Superior temporal gyrus (tissue), 1 donor: ENCODE measurements around the gene PKDREJ.
"Not testable (repeated sequence)": the region's sequence is repeated elsewhere in the genome, so short reads cannot be mapped to it uniquely, and the experiment has no call there.

Experiments
- DNase-seq: peaks from one replicate; pipeline ENCODE4 v3.0.0-alpha.2; 2016; ENCODE audit errors: extremely low spot score

Gene PKDREJ

DNA sequence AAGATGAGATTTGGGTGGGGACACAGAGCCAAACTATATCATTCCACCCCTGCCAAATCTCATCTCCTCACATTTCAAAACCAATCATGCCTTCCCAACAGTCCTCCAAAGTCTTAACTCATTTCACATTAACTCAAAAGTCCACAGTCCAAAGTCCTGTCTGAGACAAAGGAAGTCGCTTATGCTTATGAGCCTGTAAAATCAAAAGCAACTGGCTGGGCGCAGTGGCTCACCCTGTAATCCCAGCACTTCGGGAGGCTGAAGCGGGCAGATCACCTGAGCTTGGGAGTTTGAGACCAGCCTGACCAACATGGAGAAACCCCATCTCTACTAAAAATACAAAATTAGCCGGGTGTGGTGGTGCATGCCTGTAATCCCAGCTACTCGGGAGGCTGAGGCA lies 1.4 kb upstream of the PKDREJ start:
- not testable (repeated sequence) for DNase-seq

DNA sequence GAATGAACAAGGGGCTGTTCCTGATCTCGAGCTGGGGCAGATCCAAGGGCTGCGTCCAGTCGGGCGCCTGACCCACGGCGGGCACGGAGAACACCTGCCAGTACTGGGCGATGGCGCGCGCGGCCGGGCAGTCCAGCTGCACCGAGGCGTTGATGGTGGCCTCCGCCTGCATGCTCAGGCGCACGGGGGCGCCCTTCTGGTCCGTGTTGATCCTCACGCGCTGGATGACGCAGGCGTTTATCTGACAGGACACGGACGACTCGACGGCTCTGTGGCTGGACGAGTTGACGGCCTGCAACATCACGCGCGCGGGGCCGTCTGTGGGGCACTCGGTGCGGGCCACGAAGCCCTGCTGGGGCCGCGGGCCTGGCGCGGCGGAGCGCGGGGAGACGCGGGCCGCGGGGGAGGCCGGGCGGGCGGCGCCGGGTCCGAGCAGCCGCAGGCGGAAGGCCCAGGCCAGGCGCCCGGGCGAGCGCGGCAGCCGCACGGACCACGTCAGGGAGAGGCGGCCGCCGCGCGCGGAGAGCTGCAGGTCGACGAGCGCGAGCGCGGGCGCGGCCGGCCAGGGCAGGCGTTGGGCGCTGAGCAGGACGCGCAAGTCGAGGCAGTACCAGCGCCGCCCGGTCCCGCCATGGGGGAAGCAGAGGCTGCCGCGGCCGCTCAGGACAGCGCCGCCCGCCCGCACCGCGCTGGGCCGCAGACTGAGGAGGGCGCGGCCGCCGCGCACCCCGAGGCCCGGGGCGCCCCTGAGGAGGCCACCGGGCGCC lies 511 bp downstream of the PKDREJ start:
- no peak for DNase-seq

DNA sequence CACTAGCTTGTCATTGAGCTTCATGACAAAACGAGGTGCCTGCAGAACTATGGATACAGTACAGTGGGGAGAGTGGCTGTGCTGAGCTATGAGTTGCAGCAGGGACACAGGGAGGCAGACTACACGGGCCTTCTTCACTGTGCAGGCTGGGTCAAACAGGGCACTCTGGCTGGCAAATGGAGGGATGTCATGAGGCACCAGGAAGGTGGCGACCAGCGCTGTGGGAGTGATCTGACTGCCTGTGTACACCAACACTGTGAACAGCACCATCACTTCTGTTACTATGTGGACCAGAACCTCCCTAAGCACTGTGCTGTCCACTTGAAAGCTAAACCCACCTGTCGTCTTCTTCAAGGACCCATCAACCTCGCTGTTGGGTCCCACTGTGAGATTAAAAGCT lies 3.1 kb downstream of the PKDREJ start:
- DNase-seq, result no peak

DNA sequence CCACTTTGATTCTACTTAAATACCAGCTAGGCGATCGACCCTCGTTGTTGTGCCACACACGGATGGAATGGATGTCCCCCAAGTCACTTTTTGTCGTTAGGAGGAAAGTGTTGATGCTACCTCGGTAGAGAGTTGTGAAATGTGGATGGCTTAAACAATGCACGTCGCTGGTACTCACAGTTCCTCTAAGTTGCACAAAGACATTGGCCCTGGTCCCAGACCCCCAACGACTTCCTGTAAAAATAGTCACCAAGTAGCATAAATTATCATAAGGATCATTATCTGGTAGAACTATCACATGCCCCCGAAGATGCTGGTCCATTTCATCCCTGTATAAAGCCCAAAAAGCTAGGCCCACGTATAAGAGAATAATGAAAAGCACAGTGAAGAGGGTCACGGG lies 3.8 kb downstream of the PKDREJ start:
- DNase-seq, result no peak

DNA sequence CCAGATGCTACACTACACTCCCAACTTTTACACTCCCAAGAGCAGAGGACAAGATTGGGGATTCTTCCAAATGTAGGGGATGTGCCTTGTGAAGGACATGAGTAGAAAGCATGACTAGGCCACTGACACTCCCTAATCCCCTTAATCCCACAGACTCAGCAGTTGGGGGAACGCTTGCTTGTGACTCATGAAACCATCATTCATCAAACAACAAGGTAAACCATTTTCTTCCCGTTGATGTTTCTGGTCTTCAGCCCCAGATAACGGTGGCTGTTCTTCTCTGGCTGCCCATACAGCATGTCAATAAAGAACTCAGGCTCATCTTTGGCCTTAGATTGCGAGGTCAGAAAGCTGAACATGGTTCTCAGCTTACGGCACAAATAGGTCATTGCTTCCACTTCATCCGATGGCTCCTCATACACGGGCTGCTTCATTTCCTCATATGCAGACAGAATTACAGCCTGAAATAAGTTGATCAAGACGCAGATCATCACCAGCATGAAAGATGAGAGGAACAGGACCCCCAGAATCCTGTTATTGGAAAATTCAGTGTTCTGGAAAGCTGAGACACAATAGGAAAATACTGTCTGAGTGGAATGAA lies 6.7 kb downstream of the PKDREJ start:
- no peak for DNase-seq

DNA sequence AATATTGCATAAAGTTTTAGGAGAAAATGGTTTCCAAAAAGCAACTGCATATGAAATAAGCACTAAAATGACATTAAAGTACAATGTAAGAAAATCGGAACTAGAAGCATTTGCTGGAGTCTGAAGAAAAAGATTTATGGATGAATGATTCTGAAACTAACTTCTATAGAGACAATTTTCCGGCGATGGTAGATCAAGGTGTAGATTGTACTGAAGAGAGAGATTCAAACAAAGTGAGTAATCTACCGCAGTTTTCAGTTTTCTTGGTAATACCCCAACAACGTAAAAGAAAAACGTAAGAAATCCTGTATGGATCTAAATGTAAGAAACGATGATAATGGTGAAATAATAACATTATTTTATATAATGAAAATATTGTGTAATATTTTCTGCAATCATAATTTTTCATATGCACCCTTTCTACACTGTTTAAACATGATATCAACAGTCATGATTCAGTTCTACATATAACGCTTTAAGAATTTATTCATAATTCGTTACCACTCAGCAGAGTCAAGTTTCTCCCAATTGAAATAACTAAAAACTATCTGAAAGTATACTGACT lies 11.2 kb downstream of the PKDREJ start:
- DNase-seq, result no peak

DNA sequence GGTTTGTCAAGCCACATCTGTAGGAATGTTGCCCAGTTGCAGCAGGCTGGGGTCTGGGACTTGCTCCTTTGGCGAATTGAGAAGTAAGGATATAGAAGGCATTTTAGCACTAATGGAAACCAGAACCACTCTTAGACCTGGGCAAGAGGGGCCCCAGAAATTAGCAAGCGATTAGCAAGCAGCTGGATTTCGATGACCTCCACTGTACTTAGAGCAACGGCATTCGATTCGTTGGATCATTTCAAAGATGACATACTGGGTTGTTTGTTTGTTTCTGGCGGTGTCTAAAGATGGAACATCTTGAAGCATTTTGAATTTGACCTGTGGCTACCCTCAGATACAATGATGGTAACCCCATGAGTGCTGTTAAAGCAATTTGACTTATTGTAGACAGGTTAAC lies 11.9 kb downstream of the PKDREJ start:
- DNase-seq, result no peak

DNA sequence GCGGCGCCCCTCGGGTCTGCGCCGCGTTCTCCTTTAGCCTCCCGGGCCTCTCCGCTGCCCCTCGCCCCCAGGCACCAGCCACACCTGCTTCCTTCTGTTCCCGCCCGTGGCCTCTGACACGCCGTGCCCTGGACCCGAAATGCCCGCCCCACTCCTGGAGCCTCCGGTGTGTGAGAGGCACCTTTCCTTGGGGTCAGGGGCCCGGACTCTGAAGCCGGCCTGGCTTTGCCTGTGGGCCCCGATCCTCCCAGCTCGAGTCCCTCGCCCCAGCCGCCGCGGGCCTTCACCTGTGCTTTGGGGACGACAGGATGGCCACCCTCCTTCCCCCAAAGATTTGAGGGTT lies 12.4 kb downstream of the PKDREJ start:
- DNase-seq, result no peak

DNA sequence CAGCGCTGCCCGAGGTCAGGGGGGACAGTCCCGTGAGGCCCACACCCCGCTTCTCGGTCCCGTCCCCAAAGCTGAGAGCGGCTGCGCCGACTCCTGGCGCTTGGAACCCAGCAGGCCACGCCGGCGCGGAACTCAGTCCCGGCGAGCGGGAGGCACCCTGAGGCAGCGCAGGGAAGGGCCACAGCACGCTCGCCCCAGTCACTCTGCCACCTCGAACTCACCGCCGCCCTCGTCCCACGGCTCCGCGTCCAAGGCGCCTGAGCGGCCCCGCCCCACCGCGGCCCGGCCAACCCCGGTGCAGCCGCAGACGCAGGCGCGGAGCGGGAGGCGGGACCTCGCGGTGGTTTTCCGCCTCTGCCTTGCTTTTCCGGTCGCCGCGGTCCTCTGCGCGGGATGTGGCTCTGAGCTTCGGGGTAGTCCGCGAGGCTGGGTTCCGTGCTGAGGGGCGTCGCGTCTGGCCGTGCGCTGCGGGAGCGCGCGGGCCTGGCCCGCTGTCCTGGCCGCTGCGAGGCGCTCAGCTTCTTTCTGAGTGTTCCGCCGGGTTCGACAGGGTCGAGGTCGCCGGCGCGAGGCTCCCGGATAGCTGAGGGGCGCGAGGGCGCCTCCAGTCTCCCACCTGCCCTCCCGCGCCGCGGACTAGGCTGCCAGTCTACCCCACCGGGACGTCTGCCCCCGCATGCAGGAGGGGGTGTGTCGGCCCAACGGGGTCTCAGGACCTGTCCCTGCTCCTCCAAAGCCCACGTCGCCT lies 12.9 kb downstream of the PKDREJ start, which contains the start of gene CDPF1:
Gene CDPF1, minus strand, starts transcription at position 259 of the 748 bp plus-strand sequence. CDS start 2,009 bp downstream, outside the sequence.
- peak; percentile 83 for DNase-seq

DNA sequence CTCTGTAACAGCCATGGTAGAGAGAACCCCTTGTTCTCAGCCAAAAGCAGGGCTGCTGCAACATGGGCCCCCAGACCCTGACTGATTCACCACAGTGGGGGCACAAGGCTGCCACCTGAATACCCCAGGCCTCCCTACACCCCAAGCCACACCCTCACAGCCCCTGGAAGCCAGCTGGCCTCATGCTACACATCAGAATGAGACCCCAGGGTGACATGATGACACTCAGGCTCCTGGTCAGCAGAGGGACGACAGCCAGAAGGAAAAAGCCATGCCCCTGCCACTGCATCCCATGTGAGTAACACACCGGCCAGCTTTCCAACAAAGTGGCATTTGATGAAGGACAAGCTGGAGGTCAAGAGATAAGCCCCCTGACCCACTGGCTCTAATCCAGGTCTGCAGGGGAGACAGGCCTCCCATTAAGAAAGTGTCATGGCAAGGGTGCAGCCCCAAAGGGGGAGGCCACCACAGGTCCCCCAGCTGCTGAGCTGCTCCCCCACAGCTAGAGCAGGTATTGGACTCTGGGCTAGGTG lies 15.6 kb downstream of the PKDREJ start:
- no peak for DNase-seq

DNA sequence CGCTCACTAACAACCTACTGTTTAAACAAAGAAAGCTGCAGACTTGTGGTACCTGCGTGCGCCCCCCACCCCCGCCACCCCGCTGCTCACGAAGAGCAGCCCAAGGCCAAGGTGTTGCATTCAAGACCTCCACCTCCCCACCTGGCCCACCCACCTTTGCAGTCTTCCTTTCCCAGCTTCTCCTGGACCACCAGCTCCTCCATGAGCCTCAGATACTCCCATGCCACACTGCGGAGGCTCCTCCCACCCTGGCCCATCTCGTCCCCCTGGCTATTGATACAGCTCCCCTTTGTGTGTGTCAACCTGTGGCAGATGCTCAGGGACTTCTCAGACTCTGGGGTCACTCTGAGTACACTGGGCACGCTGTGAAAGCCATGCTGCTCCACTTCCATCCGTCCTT lies 17.0 kb downstream of the PKDREJ start:
- DNase-seq, result no peak

DNA sequence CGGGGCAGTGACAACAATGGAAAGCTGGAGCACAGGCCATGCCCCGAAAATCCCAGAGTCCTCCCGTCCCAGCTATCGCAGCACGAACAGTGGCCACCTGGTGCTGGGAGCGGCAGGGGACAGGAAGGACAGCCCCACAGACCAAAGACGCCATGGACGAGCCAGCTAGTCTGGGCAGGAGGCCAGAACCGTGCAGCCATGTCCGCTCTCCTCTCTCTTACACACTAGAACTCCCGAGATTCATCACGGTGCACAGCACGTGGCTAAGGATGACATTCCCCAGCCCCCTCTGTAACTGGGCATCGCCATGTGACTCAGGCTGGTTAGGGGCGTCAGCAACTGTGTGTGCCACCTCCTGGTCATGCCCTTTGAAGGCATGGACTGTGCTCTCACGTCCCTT lies 17.6 kb downstream of the PKDREJ start:
- DNase-seq, result peak; percentile 61

DNA sequence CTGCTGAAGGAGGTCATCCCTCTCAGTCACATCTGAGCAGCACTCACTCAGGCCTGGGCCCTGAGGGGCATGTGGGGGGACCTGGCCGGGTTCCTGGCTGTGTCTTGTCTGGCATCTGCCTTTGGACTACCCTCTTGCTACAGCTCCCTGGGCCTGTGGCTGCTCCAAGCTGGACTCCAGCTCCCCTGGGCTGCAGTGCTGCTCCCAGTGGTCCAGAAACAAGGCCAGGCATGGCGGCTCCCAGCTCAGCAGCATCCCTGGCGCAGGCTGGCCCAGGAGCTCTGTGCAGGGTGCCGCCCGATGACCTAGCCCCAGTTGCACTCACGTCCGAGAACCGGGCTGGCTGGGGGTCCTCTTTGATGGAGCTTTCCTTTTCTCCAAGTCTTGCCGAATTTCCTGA lies 18.4 kb downstream of the PKDREJ start:
- no peak for DNase-seq

DNA sequence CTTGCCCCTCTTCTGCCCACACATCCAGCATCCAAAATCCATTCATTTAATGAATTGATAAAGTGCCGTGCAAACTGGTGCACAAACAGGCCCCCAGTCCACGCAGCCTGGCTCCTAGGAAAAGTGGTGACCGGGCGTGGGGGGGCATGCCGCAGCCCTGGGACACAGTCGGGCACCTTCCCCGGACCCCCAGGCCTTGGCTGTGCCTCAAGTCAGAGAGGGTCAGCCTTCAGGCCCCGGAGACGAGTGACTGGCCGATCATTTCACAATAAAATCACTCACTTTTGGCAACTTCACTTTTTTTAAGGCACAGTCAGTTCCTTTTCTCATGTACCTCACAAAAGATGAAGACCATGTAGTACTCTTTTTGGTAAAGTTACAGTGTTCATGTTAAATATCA lies 21.1 kb downstream of the PKDREJ start:
- no peak for DNase-seq

DNA sequence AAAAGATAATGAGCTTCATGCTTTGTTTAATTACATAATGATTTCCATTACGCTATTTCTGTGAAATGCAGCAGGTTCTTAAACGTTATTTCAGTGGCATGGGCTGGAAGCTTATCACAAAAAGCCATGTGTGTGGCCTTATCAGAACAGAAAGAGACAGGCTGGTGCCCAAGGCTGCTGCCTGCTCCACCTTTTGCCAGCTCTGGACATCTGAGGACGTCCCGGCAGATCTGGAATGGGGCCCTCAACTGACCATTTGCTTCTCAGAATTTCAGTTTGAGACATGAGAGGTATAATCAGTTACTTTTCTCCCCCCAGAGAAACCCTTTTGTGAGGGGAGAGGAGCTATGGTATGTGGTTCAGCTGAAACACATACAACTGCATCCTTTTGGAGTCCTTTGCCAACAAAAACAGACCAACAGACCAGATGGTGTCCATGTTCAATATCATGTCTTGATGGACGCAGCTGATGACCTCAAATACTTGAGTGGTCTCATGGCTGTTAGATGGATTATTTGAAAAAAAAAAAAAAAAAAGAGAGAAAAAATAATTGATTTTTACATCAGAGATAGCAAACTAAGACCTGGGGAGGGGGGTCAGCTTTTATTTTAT lies 21.6 kb downstream of the PKDREJ start:
- DNase-seq, result no peak

DNA sequence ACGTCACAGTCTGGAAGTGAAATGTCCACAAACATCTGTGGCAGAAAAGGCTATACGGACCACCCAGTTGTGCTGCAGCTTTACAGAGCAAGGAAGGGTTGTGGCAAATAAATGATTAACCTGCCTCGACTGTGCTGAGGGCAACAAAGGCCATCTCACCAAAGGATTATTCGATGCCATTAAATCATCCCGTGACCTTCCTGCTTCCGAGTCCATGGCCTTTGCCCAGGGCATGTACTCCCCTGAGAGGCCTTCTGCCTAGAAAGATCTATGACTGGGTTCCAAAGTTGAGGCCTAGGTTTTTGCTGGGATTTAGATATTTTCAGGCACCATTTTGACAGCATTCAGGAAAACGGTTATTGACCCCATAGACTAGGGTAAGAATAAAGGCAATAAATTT lies 22.2 kb downstream of the PKDREJ start:
- no peak for DNase-seq

DNA sequence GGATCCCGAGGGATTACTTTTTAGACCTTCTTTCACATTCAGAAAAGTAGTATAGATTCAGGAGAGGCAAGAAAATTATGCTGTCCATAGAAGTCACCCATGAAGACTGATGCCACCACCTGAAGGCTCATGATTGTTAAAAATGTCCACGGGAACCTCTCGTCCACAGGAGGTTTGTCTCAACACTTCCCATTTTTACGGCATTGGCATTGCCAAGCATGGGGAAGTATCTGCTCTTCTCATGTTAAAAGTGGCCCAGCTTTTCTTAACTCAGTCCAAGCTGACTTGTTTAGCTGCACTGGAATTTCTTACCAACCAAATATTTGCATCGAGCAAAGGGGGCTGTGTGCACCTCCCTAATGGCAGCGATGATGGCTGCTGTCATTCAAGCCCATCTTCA lies 22.6 kb downstream of the PKDREJ start:
- no peak for DNase-seq

DNA sequence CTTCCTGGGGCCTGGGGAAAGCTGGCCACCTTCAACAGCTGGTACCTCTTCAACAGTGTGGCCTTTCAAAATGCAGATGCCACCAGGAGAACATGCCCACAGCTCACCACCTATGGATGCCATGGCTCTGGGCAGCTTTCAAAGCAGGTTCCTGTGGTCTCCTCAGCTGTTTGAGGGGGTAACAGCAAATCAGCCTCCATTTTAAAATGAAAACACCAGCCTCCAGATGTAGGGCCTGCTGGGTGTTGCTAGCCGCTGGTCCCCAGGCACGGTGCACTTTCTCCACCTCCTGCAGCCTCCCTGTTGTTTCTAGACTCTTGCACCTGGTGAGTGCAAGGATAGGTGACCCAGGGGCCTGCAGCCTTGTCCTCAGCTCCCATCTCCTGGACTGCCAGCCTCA lies 23.1 kb downstream of the PKDREJ start:
- no peak for DNase-seq

DNA sequence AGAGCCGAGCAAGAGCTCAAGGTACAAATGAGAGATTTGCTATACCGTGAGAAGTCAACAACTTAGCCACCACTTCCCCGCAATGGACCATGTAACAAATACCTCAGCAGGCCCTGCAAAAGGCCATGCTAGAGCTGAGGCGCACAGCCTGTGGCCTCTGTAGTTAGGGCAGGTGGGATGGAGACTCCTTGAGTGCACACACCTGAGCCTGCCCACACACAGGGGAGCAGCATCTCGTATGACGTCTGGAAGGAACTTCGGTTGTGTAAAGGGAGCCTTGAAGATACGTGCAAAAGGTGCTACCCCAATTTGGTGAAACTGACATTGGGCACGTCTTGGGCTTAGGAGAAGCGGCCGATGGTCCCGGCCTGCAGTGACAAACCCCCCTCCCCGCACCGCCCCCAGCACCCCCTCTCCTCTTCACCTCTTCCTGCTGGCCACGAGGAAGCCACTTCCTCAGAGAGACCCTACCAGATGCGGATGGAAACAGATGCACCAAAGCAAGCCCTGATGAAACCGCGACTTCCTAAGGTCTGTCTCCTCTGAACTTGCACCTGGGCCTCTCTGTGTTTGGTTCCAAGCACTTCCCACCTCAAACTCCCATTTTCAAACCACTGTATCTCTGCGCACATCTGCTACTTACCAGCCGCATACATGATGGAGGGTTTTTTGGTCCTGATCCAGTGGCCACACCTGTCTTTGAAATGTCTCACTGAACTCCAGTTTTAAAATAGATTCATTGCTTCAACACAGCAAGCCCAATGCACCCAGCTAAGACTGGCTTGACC lies 23.7 kb downstream of the PKDREJ start:
- DNase-seq, result no peak

DNA sequence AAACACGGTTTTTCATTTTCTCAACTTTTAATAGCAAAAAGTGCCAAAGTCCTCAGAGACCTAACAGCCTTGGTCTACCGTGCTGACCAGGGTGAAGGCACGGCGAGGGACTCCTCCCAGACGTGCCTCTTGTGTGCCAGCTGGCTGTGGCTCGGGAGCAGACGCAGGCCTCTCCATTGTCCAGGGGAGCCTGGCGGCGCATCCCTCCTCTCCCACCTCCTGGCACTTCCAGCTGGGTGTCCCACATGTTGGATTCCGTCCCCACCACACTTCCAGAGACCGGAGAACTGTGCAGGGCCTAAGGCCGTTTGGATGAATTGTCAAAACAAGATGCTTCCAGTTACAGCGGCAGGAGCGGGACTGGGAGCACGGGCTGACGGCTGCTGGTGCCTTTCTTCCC lies 24.6 kb downstream of the PKDREJ start:
- DNase-seq, result peak; percentile 61

DNA sequence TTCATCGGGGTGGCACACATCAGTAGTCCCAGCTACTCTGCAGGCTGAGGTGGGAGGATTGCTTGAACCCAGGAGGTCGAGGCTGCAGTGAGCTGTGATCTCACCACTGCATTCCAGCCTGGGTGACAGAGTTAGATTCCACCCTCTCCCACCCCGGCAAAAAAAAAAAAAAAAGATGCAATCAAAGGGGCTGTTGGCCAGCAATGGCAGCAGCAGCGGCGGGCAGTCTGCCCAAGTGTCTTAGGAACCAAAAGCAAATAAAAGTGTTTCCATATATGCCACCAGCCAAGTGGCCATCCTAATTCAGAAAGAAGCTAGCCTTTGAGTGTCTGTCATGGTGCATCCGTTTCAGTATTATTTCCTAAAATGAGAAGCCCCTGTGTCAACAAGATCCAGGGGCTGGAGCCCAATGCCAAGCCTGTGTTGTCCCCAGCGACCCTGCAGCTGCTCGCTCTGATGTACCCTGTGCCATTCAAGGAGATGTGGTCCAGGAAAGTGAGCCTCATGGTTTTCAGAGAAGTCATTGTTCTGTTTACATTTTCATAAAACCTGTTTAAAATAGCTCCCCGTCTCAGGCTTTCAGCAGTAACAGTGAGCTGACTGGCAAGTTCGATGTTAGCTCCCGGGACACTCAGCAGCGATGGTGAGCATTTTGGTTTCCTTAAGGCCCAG lies 25.6 kb downstream of the PKDREJ start:
- DNase-seq, result no peak
